SK-N-DZ (cell line): ENCODE data around the gene PPP1R1B.

Source experiments
- DNase-seq: peaks from one replicate; pipeline ENCODE4 v3.0.0-alpha.2; 2015; ENCODE audit warnings: low spot score

Gene PPP1R1B

GRCh38 chr17:39683295-39683939 lies 56.7 kb downstream of the PPP1R1B start:
- no peak for DNase-seq

- DNase-seq, result no peak
Observed at GRCh38 chr17:39684369-39685192, 57.8 kb downstream of the PPP1R1B start.
